Small intestine (tissue), 7 donors: ENCODE data around the gene ABI3BP. TPM values are rescaled to one million over a fixed set of nuclear protein-coding genes. Genes with fewer than 3 reads are reported as not detected.

Experiments
- DNase-seq, 2 donors: peaks; one replicate each; pipeline versions ENCODE4 v3.0.0 to v3.0.0-alpha.2; 2013
- FAIRE-seq: peaks from 2 replicates; lab custom pipeline; 2012; peaks lifted over from hg19 to GRCh38; lab: Jason Lieb, UNC
- H3K27ac ChIP-seq, 3 donors: one replicate each; pipeline ENCODE4 v1.5.1; 2013; ENCODE audit warnings: low read length in 2 of 3, mild to moderate bottlenecking in 2 of 3, control low read depth in 1 of 3, inconsistent platforms in 1 of 3, low read depth in 1 of 3, moderate library complexity in 1 of 3
- H3K27me3 ChIP-seq, 3 donors: one replicate each; pipeline ENCODE4 v1.6.1; 2013; ENCODE audit warnings: low read length in 3 of 3, inconsistent platforms in 1 of 3; ENCODE audit not compliant: control insufficient read depth in 3 of 3, insufficient read depth in 3 of 3
- H3K36me3 ChIP-seq, 3 donors: one replicate each; pipeline ENCODE4 v1.6.1; 2013; ENCODE audit warnings: low read length in 3 of 3, inconsistent platforms in 1 of 3, low read depth in 1 of 3, mild to moderate bottlenecking in 1 of 3, moderate library complexity in 1 of 3; ENCODE audit not compliant: control insufficient read depth in 3 of 3, insufficient read depth in 2 of 3
- H3K4me1 ChIP-seq, 3 donors: one replicate each; pipeline ENCODE4 v1.6.1; 2013; ENCODE audit warnings: low read length in 2 of 3, inconsistent platforms in 1 of 3, low read depth in 1 of 3, mild to moderate bottlenecking in 1 of 3, moderate library complexity in 1 of 3; ENCODE audit not compliant: control insufficient read depth in 3 of 3, insufficient read depth in 2 of 3
- H3K4me3 ChIP-seq, 3 donors: one replicate each; pipeline ENCODE4 v1.5.1; 2013; ENCODE audit warnings: low read length in 3 of 3, control low read depth in 1 of 3, inconsistent platforms in 1 of 3, low read depth in 1 of 3, mild to moderate bottlenecking in 1 of 3, moderate library complexity in 1 of 3
- H3K9me3 ChIP-seq, 2 donors: one replicate each; pipeline ENCODE4 v1.6.1; 2013; ENCODE audit warnings: low read depth in 1 of 2, low read length in 1 of 2; ENCODE audit not compliant: control insufficient read depth in 2 of 2, insufficient read depth in 1 of 2
- WGBS, 3 donors: extraction: QIAGEN DNeasy Blood & Tissue Kit; methylation state at CpG; one replicate each; pipeline ENCODE4 v1.1.7; 2013; 5-methylcytosine and 5-hydroxymethylcytosine counted together
- polyA plus RNA-seq, 4 donors: library from polyadenylated mRNA; stranded (reverse) in 3 of 4; unstranded in 1 of 4; fragments of 200-250 nt in 3 of 4; fragments of 120-200 nt in 1 of 4; gene quantifications; one replicate each; pipeline versions ENCODE4 v1.2.1 to v1.2.3, GENCODE V29; 2013
- donor health status: healthy with polysubstance abuse.
- donor health status: control.
- donor health status: control.
- donor health status: Bipolar disorder and iron deficiency.
- donor health status: healthy.

Gene ABI3BP
- polyA plus RNA-seq, 4 donors = 0.54 to 122 (median 14.4) TPM; not detected in 1

GRCh38 chr3:100748220-100748619, 245.0 kb downstream of the ABI3BP start:
- 98 to 99% (median 99%) methylated on average over 6 of the region's 6 CpGs for WGBS, 3 donors
- H3K27ac ChIP-seq = no peak overlapping the region
- H3K9me3 ChIP-seq = no peaks in the 10 kb centered on the region
- no peaks in the 10 kb centered on the region for H3K27me3 ChIP-seq
- no peak for DNase-seq
- no peaks in the 10 kb centered on the region for H3K4me1 ChIP-seq
- no peak overlapping the region for H3K4me3 ChIP-seq
- FAIRE-seq = no peak
- peaks cover 3 to 16% (median 9%) of the 10 kb centered on the region in 3 donors for H3K36me3 ChIP-seq

- Histone ChIP-seq H3K27me3 (no peaks in the 10 kb centered on the region), H3K4me1 (no peaks in the 10 kb centered on the region), H3K4me3 (no peak overlapping the region), H3K9me3 (no peaks in the 10 kb centered on the region), H3K27ac (no peak overlapping the region), H3K36me3 (peaks cover 3 to 17% (median 10%) of the 10 kb centered on the region in 3 donors)
- WGBS, 3 donors = 86 to 89% (median 89%) methylated on average over 3 of the region's 3 CpGs
- no peak for DNase-seq
- no peak for FAIRE-seq
Measured at GRCh38 chr3:100746092-100746491, 247.1 kb downstream of the ABI3BP start.

GRCh38 chr3:100745617-100746016, 247.6 kb downstream of the ABI3BP start:
- Histone ChIP-seq H3K4me1 (no peaks in the 10 kb centered on the region), H3K27ac (no peak overlapping the region), H3K9me3 (no peaks in the 10 kb centered on the region), H3K27me3 (no peaks in the 10 kb centered on the region), H3K4me3 (no peak overlapping the region), H3K36me3 (peaks cover 5 to 16% (median 10%) of the 10 kb centered on the region in 3 donors)
- FAIRE-seq = no peak
- no peak for DNase-seq

- no peak overlapping the region for H3K27ac ChIP-seq
- no peaks in the 10 kb centered on the region for H3K27me3 ChIP-seq
- no peaks in the 10 kb centered on the region for H3K4me1 ChIP-seq
- no peaks in the 10 kb centered on the region for H3K9me3 ChIP-seq
- no peak overlapping the region for H3K4me3 ChIP-seq
- DNase-seq = no peak
- no peak for FAIRE-seq
- H3K36me3 ChIP-seq = peaks cover 9 to 15% (median 10%) of the 10 kb centered on the region in 3 donors
- 95 to 97% (median 95%) methylated on average over 2 of the region's 2 CpGs for WGBS, 3 donors
Measured at GRCh38 chr3:100744671-100745070, 248.6 kb downstream of the ABI3BP start.

GRCh38 chr3:100743535-100743934, 249.7 kb downstream of the ABI3BP start:
- DNase-seq (no peak), FAIRE-seq (no peak)
- Histone ChIP-seq H3K36me3 (peaks cover 9 to 13% (median 10%) of the 10 kb centered on the region in 3 donors), H3K4me3 (no peak overlapping the region), H3K27me3 (no peaks in the 10 kb centered on the region), H3K4me1 (no peaks in the 10 kb centered on the region), H3K27ac (no peak overlapping the region), H3K9me3 (no peaks in the 10 kb centered on the region)
- WGBS, 3 donors = 87 to 94% (median 93%) methylated on average over 3 of the region's 3 CpGs

GRCh38 chr3:100740207-100740606, 253.0 kb downstream of the ABI3BP start:
- DNase-seq = no peak
- Histone ChIP-seq H3K9me3 (no peaks in the 10 kb centered on the region), H3K27ac (no peak overlapping the region), H3K27me3 (no peaks in the 10 kb centered on the region), H3K4me3 (no peak overlapping the region), H3K36me3 (peaks cover 14 to 23% (median 17%) of the 10 kb centered on the region in 3 donors), H3K4me1 (no peaks in the 10 kb centered on the region)
- WGBS, 3 donors = 92 to 96% (median 95%) methylated on average over 1 of the region's 1 CpG
- FAIRE-seq = no peak

- WGBS, 3 donors = 16 to 34% (median 22%) methylated on average over 2 of the region's 2 CpGs
- no peaks in the 10 kb centered on the region for H3K27me3 ChIP-seq
- H3K27ac ChIP-seq = no peak overlapping the region
- H3K4me3 ChIP-seq = no peak overlapping the region
- peak; percentile 18 to 23 for DNase-seq
- H3K36me3 ChIP-seq = peaks cover 10 to 21% (median 17%) of the 10 kb centered on the region in 3 donors
- no peaks in the 10 kb centered on the region for H3K4me1 ChIP-seq
- no peaks in the 10 kb centered on the region for H3K9me3 ChIP-seq
- FAIRE-seq = no peak
Measured at GRCh38 chr3:100737334-100737733, 255.9 kb downstream of the ABI3BP start.

- no peak overlapping the region for H3K4me3 ChIP-seq
- H3K4me1 ChIP-seq = no peaks in the 10 kb centered on the region
- H3K36me3 ChIP-seq = peaks cover 6 to 17% (median 11%) of the 10 kb centered on the region in 3 donors
- no peak overlapping the region for H3K27ac ChIP-seq
- no peak for DNase-seq
- FAIRE-seq = no peak
- H3K9me3 ChIP-seq = no peaks in the 10 kb centered on the region
- H3K27me3 ChIP-seq = no peaks in the 10 kb centered on the region
- WGBS, 3 donors = 88 to 93% (median 92%) methylated on average over 3 of the region's 3 CpGs
Measured at GRCh38 chr3:100732435-100732834, 260.8 kb downstream of the ABI3BP start.

GRCh38 chr3:100730524-100730923, 262.7 kb downstream of the ABI3BP start:
- H3K27me3 ChIP-seq = no peaks in the 10 kb centered on the region
- H3K4me1 ChIP-seq = peaks cover 0 to 2% (median 0%) of the 10 kb centered on the region in 3 donors
- no peak overlapping the region for H3K27ac ChIP-seq
- H3K4me3 ChIP-seq = no peak overlapping the region
- H3K36me3 ChIP-seq = peaks cover 6 to 15% (median 8%) of the 10 kb centered on the region in 3 donors
- DNase-seq (no peak), FAIRE-seq (no peak)
- WGBS, 3 donors = 72 to 83% (median 74%) methylated on average over 3 of the region's 3 CpGs
- H3K9me3 ChIP-seq = no peaks in the 10 kb centered on the region
